Stimulated activated CD4-positive, alpha-beta T cell treated with anti-CD3 and anti-CD28 coated beads, Interleukin-15, amount 100 ng/mL, for 1 hour (primary cell): Measurements from ENCODE around the gene CXXC4.

ENCODE experiments used
- DNase-seq, 2 donors: peaks; one replicate each; pipeline ENCODE4 v3.0.0-alpha.2; 2020; ENCODE audit warnings: low read depth in 1 of 2, low spot score in 1 of 2

The CXXC4 gene

DNA sequence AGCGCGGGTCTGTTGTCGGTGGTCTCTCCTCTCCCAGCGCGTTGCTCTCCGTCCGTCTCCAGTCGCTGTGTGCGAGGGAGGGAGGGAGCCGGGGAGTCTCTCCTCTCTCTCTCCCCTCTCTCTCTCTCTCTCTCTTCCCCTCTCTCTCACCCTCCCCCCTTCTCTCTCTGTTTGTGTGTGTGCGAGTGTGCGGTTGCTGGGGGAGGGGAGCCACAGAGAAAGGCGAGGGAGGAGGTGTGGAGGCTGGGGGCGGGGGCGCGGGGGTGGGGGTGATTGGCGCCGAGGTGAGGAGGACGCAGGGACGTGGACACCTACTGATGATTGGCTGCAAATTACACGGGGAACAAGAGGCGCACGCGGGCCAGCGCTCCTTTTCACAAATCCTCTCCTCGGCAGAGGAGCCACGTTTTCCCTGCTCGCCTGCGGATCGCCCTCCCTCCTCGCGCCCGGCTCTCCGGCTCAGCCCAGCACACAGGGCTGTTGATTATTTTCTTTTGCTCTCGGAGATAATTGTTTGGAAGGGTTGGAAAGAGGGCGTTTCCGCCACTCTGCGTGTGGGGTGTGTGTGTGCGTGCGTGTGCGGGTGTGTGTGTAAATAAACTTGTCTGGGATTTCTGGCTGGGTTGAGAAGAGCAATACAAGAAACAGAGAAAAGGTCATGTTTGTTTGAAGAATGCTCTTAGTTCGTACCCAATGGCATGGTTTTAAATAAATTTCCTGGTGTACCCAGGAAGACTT is at the start of gene CXXC4:
CXXC4 (minus strand) TSS at position 73 of the 738 bp plus-strand sequence. CDS start 3,092 bp downstream, outside the sequence.
- DNase-seq = no peak

DNA sequence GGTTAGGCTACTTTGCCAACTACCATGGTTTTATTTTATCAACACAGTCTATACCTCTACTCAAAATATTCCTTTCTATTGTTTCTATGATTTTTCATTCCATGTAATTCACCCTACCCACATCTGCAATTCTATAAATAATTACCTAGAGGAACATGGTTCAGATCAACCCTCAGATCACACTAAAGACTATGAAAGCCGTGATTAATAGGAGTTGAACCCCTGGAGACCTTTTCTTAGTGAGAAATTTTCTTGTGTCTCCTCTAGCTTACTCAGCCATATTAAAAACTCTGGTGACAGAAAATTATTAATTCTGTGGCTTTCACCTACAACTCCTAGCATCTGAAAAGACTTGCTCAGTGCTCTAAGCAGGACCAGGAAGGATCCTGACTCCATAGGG is 38.5 kb upstream of the CXXC4 start:
- DNase-seq = no peak

DNA sequence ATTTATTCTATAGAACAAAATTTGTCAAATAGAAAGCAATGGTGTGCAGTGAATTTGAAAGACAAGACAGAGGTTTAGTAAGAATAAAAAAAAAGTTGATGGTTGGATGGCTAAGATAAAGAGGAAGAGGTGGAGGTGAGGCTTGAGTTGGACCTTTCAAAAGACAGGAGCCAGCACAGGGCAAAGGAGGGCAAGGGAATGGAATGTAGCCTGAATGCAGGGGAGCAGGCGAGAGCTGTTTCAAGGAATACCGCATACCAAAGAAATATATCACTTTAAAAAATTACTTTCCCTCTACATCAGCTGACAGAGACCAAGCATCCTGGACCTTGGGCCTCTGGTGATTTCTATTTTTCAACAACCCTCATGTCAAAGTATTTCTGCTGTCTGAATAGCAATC is 38.0 kb upstream of the CXXC4 start:
- no peak for DNase-seq

DNA sequence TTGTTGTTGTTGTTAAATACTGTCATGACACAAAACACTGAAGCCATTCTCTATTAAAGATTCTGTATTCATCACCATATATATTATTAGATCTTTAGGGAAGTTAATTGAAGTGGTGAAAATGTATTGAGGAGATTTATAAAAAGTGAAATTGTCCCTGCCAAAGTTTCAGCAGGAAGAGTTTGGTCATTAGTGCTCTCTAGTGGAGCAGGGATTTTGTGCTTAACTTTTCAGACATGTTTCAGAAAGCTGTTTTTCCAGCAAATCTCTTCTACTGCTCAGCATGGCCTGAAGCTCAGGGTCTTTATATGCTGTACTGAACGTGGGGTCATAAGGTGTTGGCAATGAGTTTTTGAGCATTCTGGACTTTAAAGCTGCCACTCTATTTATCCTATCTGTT is 36.7 kb upstream of the CXXC4 start:
- no peak for DNase-seq

DNA sequence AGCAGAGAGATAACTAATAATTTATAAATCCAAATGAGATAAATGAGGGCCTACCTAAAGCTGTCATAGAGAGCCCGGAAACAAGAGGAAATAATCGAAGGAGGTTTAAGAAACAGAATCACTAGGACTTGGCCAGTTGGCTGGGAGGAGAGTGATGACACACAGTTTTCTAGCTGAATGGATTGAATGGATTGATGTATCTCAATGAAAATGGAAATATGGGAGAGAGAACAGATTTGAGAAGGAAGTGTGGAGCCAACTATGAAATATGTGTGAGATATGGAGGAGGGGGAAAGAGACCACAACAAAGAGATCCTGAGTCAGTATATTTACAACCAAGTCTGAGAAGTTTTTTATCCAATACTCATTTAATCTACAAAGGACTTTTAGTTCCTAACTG is 35.7 kb upstream of the CXXC4 start:
- no peak for DNase-seq

DNA sequence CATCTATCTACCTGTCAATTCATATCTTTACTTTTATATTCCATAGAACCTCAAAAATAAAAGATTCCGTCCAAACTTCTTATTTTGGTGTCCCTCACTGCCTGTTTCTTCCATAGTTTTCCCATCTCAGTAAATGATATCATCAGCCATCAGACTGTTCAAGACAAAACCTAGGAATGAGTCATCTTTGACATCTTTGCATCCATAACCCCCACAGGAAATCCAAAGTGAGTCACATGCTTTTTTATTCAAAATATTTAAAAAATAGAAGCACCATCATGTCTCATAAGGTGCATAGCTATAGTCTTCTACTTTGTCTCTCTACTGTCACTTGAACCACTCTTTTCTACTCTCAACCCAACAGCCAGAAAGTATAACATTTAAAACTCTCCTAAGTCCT is 29.9 kb upstream of the CXXC4 start:
- DNase-seq = no peak

DNA sequence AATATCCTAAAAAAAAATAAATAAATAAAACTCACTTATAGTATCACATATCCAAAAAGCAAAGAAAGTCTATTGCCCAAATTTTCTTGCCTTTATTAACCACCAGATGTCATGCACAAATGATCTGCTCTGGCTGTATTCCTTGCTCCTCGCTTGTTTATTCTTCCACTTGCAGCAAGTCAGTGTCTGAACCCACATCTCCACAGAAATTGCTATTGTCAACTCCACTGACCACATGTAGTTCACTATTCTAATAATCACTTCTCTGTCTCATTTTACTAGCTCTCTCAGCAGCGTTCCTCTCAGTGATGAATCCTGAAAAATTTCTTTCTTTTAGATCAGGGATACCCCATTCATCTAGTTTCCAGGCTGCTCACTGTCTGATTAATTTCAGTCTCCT is 29.3 kb upstream of the CXXC4 start:
- DNase-seq = no peak

DNA sequence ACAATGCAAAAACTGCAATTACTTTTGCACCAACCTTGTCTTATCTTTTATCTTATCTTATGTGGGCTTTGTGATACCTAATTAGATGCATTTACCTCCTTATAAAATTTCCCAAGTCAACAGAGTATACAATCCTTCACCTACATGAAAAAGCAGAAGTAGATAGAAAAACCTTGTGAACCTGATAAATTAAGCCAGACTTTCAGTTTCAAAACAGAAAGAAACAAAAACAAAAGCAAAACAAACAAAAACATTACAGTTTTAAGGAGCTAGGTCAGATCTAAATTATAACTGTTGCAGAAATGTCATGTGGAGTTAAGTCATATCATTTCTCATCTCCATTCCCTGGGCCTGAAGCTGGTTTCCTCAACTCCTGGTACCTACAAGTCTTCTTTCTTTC is 24.9 kb upstream of the CXXC4 start:
- DNase-seq = no peak

DNA sequence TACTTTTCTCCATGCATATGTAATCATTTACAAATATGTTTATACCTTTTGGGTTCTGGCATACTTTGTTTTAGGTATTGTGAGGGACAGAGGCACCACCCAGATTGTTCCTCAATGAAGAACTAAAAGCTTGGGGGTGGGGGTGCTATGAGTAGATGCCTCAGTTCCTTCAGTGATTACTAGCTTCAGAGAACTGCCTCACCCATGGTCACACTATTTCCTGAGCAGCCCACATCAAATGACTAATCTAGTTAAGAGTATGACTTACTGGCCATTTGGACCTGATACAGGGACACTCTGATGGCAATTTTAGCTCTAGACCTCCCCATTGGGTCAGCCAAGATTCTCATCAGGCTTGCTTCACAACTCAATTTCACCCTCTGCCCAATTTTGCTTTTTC is 22.2 kb upstream of the CXXC4 start:
- DNase-seq = no peak

DNA sequence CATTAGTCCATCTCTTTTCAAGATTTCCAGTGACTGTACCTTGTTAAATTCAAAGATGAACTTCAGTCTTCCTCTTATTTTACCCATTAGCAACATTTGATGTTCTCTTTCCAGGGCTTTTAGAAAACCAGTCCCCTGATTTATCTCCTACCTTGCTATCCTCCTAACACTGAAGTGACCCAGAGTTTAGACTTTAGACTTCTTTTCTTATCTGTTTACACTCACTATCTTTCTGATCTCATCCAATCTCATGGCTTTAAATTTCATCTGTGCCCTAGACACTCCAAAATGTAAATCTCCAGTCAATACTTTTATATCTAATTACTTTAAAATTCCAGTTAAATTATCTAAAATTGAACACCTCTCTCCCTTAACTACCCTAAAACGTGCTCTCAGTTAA is 13.5 kb upstream of the CXXC4 start:
- no peak for DNase-seq

DNA sequence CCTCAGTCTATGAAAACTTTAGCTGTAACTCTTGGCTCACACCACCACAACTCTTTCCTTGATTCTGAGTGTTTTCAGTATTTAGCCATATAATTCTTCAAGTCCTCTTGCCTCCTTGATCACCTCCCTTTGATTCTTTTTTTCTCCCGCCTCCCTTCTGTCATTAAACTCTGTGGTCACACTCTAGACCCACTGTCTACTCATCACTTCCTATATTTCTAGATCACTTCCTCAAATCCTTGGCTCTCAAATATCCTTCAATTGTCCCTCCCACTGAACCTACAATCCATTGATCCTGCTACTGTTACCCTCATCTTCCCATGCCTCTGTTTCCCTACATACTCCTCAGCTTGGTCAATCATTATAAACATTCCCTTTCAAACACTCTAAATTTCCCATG is 12.4 kb upstream of the CXXC4 start:
- DNase-seq = no peak

DNA sequence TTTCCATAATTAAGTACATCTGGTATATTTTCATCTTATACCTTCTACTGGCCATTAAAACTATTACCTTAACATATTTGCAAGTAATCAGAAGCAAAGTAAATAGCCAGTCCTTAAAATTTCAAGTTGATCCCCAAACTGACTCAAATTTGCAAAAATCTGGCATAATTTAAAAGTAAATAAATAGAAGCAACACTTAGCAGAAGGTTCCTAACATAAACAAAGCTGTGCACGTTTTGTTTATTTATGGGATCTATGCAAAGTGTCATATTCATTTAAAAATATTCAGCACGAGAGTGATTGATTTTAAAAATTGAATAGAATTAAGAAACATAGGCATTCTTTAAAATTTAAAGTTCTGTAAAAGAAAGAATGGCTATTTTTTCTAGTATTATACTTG is 9.8 kb upstream of the CXXC4 start:
- DNase-seq = no peak

DNA sequence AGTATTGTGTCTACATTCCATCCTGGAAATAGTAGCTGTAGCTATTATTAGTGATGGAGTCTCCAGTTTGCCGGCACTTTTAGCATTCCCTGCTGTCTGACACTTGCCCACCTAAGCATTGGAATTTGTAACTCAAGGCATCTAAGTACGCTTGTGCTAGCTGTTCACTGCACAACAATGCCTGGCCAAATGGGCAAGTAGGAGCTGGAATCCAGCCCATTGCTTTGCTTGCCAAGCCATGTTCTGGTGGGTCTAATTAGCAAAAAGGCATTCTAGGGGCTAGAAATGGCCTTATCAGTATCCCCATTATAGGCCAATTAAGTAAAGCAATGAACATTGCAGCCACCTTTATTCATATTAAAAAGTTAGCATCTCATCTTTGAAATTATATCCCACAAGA is 7.8 kb upstream of the CXXC4 start:
- no peak for DNase-seq

DNA sequence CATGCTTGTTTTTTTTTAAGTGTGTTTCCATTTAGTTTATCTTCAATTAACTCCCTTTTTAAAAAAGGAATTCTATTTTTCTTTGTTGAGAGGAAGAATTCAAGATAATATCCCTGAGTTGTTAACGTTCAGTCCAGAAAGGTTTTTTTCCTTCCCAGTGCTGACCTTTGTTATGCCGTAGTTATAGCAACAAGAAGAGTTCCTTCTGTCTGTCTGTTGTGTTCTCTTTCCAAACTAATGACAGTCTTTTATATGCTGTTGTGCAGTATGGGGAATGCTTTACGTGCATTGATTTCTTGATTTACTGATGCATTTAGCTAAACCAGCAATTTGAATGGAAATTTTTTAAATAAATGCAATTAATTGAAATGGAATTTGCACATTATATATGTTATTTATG is 6.6 kb upstream of the CXXC4 start:
- no peak for DNase-seq

DNA sequence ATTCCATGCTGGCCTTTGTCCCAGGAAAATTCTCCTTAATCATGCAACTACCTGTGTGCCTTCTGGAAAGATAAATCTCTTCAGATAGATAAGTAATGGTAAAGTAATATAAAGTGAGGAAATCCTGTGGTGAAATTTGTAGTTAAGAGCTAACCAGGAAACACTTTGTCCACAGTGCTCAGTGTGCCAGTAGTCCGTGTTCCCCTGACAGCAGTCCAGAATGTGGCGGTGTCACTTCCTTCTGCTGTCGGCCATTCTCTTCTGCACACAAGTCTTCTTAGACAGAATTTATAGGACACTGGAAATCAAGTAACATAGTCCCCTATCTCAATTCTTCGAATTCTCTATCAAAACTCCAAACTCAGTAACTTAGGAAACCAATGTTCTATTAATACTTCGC is 5.7 kb upstream of the CXXC4 start:
- no peak for DNase-seq

DNA sequence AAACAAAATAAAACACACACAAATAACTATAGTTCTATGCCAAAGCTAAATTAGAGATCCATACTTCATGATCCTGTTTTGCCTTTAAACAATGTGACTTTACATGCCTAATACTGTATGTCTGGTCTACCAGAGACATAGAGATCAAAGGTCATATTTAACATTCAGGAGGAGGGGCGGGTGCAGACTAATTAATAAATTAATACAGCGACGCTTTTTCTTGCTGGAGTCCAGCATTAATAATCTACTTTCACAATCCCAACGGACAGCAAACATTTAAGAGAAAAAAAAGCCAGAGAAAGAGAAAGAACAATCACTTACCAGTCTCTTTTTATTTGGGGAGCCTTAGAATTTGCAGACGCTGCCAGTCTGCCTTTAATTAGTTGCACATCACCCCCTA is 509 bp downstream of the CXXC4 start:
- no peak for DNase-seq

DNA sequence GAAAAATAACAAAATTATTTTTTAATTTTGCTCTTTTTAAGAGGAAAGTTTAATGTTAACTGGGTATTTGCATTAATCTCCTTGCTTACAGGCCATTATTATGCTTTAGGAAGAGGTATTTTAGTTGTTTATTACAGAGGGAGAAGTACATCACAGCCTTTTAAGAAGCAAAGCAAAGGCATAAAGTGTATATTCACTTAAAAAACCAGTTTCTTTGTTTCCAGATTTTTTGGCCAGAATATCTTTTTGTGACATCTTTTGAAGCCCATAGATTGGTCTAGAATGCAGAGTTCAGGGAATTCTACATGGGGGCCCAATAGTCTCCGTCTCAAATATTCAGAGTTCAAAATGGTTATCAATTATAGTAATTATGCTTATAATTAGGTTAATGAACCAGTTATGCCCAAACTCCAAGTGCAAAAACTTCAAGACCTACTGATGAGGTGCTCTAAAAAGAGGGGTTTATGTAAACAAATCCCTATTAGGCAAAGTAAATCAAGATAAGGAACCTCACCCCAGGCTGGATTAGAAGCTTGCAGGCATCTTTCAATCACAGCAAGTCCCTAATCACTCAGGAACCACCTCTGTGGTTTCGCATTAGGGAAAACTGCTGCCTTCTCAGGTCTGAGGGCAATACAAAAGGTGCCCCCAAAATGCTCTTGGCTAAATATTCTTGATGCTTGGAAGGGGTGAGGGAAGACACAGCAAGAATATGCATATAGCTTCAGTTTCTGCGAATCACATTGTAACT is 1.4 kb downstream of the CXXC4 start:
- no peak for DNase-seq

DNA sequence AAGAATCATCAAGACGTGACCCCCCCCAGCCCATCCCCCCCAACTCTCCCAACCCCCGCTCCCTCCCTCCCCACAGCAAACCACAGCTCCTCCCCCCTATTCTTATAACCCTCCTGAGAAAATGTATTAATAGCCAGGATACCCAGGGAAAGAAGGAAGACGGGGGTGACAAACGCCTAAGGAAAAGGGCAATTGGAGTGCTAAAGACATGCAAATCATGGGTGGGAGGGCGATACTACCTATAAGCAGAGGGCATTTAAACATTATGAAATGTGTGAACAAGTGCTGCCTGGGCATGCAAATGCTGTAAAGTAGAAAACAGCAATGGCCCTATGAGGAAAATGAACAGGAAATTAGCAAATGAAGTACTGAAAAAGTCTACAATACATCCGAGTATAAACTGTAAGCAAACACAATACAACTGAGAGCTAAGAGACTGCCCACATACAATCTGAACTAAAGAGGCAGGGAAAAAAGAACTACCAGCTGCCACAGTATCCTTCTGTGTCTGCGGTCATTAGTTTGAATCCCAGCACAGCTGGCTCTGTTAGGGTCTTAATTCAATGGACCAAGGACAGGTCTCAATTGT is 2.4 kb downstream of the CXXC4 start:
- no peak for DNase-seq

DNA sequence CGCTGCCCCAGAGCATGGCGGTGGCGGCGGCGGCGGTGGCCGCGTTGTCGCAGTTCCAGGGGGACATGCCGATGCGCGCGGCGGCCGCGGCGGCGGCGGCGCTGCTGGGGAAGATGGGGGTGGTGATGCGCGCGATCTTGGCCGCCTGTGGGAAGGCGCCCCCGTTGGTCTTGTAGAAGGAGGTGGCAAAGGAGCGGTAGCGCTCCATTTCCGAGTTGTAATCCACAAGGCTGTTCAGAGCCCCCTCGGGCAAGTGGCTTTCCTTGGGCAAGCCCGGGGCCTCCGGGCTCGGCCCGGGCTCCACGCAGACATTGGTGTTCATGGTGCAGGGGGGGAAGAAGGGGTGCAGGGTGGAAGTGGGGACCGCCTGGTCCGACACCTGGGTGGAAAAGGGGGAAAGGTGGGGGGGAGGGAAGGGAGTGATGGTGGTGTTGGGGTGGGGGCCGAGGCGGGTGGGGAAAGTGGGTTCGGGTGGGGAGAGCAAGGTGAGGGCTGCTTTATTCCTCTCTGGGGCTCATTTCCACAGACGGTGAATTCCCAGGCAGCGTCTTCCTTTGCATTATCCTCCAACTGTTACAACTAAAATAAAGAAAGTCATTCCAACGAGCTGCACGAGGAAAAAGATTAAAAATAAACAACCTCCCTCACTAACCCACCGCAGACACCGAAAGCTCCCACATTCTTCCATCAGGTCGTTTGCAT is 3.1 kb downstream of the CXXC4 start:
- peak in 1 of 2 donors; percentile 1 for DNase-seq

DNA sequence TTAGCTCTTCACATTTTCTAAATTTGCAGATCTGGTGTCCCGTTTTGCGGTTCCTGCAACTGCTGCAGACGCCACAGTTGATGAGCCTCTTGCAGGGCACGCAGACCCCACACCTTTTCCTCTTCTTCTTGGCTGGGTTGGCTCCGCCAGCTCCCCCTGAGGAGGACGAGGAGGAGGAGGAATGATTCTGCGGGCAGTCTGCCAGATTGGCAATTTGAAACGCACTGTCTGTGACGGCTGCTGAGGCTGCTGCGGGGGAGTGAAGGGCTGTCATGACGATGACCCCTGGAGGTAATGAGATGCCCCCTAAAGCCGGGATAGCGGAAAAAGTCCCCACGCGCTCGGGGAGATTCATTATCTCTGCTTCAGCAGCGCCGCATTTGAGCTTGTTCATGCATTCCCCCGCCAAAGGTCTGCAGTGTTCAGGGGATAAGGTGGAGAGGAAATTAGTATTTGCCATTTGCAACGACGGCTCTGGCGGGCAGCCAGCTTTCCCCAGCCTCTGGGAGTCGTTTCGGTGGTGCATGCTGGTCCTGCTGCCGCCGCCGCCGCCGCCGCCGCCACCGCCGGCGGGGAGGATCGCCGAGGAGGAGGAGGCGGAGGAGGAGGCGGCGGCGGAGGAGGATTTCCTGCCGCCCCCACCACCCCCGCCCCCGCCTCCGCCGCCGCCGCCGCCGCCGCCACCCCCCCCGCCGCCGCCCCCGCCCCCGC is 3.8 kb downstream of the CXXC4 start:
- peak in 1 of 2 donors; percentile 3 for DNase-seq

DNA sequence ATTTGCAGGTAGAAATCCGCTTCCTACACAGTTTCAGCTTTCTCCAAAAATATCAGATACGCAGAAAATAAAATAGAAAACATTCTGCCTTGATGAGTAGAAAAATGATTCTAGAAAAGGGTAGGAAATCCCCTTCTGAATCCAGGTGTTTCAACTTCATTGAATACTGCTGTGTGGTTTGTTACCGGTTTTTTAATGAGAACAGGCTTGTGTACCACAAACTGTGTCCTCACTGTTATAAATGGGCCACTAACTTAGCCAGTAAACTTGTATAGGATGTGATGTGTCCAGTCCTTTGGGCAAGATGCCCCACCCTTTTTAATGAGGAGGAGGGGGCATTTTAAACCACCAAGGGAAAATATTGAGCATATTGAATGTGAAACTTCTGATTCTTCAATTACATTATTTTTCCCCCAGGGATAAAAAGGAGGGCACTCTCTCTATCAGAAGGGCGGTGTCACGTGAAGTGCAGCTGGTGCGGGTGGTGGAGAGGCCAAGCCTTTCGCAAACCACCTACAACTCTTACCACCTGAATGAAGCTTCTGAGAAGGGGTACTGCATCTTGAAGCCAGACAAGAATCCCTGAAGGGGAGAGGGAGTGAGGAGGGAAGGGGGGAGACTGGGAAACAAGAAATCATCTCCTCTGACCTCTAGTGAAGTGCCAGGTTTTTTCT is 4.5 kb downstream of the CXXC4 start:
- no peak for DNase-seq
